ENCODE data around the gene MINK1. TPM values are rescaled to one million over a fixed set of nuclear protein-coding genes. Genes with fewer than 3 reads are reported as not detected.

MINK1 gene
- total and polyA plus RNA-seq, 2 of the 13 experiments (the other 11 are each of a cell fraction or from before 2014, with no cell fraction given) = 17.2 to 63.9 TPM

- Histone ChIP-seq H2AFZ (ENCODE audit: low read length) (no peak overlapping the region), H3K4me1 (ENCODE audit: insufficient read depth, low read length) (peaks cover 53% of the 10 kb centered on the region), H3K79me2 (ENCODE audit: insufficient read depth, low read length) (peaks cover 60% of the 10 kb centered on the region), H3K4me3 (replicated peaks in 1 of 3; ENCODE audit: insufficient read depth in 1 of 3, low read depth in 2 of 3, low read length in 3 of 3) (no peak overlapping the region), H3K27ac (ENCODE audit: extremely low read length, insufficient read depth, low read length) (no peak overlapping the region), H4K20me1 (ENCODE audit: insufficient read depth, low read length) (peaks cover 16% of the 10 kb centered on the region; the same call in 1 of the 2 replicates), H3K36me3 (replicated peaks in 1 of 2; ENCODE audit: control insufficient read depth in 1 of 2, insufficient read depth in 2 of 2, low read length in 2 of 2) (peaks cover 0 to 18% of the 10 kb centered on the region in 2 experiments; a peak in 3 of 5 replicates), H3K9ac (ENCODE audit: insufficient read depth, low read depth, low read length) (no peak overlapping the region), H3K9me3 (ENCODE audit: low read length) (no peaks in the 10 kb centered on the region), H3K4me2 (ENCODE audit: low read depth, low read length) (no peak overlapping the region), H3K27me3 (ENCODE audit: control insufficient read depth in 1 of 2, insufficient read depth in 2 of 2, low read length in 2 of 2) (no peaks in the 10 kb centered on the region)
- ATAC-seq (no peak), FAIRE-seq (no peak), DNase-seq (ENCODE audit: low spot score) (no peak)
- in situ Hi-C loops (cut with HindIII; ENCODE audit: extremely low pct_ligation_motif_present, low pct_unique_long_range_greater_than_20kb) (no loop called here), intact Hi-C loops (cut with micrococcal nuclease; ENCODE audit: unreplicated experiment) (no loop called here)
- ChIA-PET POLR2A (interaction anchor here (0.7 kb wide), 1 partner anchor 330 kb away, joined by 3 read pairs; no protein-coding TSS in a partner anchor), CTCF (ENCODE audit: low intra/inter-chr PET ratio, low total read pairs) (no interaction called here)
- TF ChIP-seq HNF4A (CRISPR knock-in tag; IDR thresholded peaks at IDR 0.05) (no peak), NCOR1 (IDR thresholded peaks at IDR 0.05; ENCODE audit: borderline replicate concordance, low read length) (no peak), ZNF782 (CRISPR knock-in tag; IDR thresholded peaks at IDR 0.05; ENCODE audit: borderline replicate concordance) (no peak), TMF1 (CRISPR knock-in tag; IDR thresholded peaks at IDR 0.05; ENCODE audit: low read depth) (no peak), ZNF704 (CRISPR knock-in tag; IDR thresholded peaks at IDR 0.05; ENCODE audit: borderline replicate concordance) (no peak), ZNF75D (CRISPR knock-in tag; IDR thresholded peaks at IDR 0.05; ENCODE audit: borderline replicate concordance) (no peak), ZNF883 (CRISPR knock-in tag; IDR thresholded peaks at IDR 0.05; ENCODE audit: not compliant biosample characterization) (no peak)
- no TSS peak for BruUV-seq (replicated peaks)
- WGBS (ENCODE audit: low lambda C conversion rate) = 89% methylated on average over 3 of the region's 3 CpGs
These were observed 17.9 kb downstream of the MINK1 start for GRCh38 chr17:4851084-4851483.
